HL-60 (cell line): ENCODE data around the gene UBE2V1.

Experiments
- DNase-seq, 2 experiments: peaks; one replicate each; pipeline ENCODE4 v3.0.0-alpha.2; 2010 to 2020; ENCODE audit warnings: low read depth in 1 of 2, low spot score in 1 of 2
- H3K27ac ChIP-seq: fragments of 250-450 bp; sonication (Bioruptor Pico); replicated peaks from 2 replicates; pipeline ENCODE4 v1.5.1; 2020; ENCODE audit warnings: mild to moderate bottlenecking, moderate library complexity
- H3K27me3 ChIP-seq: fragments of 250-450 bp; sonication (Bioruptor Pico); 2 replicates; pipeline ENCODE4 v1.5.1; 2021; ENCODE audit warnings: mild to moderate bottlenecking, moderate library complexity; ENCODE audit not compliant: insufficient read depth, poor library complexity, severe bottlenecking
- H3K4me3 ChIP-seq: replicated peaks from 2 replicates; pipeline ENCODE4 v1.5.1; 2011; ENCODE audit warnings: mild to moderate bottlenecking, control low read depth, low read length; ENCODE audit not compliant: insufficient read depth
- CTCF ChIP-seq: IDR thresholded peaks from one replicate; pipeline ENCODE4 v1.5.1; 2011; ENCODE audit warnings: low read length, control low read depth, inconsistent platforms; ENCODE audit not compliant: insufficient read depth
- GABPA ChIP-seq: IDR thresholded peaks from 2 replicates; pipeline ENCODE4 v1.6.1; 2012; ENCODE audit warnings: low read depth
- POLR2AphosphoS5 ChIP-seq: IDR thresholded peaks from 2 replicates; pipeline ENCODE4 v1.6.1; 2012; ENCODE audit warnings: low read depth
- REST ChIP-seq: IDR thresholded peaks from 2 replicates; pipeline ENCODE4 v1.6.1; 2012; ENCODE audit warnings: low read depth; ENCODE audit not compliant: insufficient replicate concordance
- SPI1 ChIP-seq: IDR thresholded peaks from 2 replicates; pipeline ENCODE4 v1.6.1; 2012; ENCODE audit warnings: low read depth, mild to moderate bottlenecking, borderline replicate concordance

The UBE2V1 gene

GRCh38 chr20:50056408-50056926, 56.5 kb downstream of the UBE2V1 start:
- DNase-seq: no peak
- TF ChIP-seq REST: no peak
- no peak for TF ChIP-seq CTCF
- TF ChIP-seq SPI1: no peak
- TF ChIP-seq POLR2AphosphoS5: no peak
- TF ChIP-seq GABPA: no peak
- Histone ChIP-seq H3K4me3 (no peak overlapping the region), H3K27ac (no peak overlapping the region), H3K27me3 (no peaks in the 10 kb centered on the region)

GRCh38 chr20:50055524-50056083, 57.3 kb downstream of the UBE2V1 start:
- TF ChIP-seq REST (no peak), POLR2AphosphoS5 (no peak), GABPA (no peak), SPI1 (no peak), CTCF (no peak)
- Histone ChIP-seq H3K27me3 (no peaks in the 10 kb centered on the region), H3K4me3 (no peak overlapping the region), H3K27ac (no peak overlapping the region)
- no peak for DNase-seq

GRCh38 chr20:50054626-50055511, 58.1 kb downstream of the UBE2V1 start:
- no peak for DNase-seq
- no peaks in the 10 kb centered on the region for H3K27me3 ChIP-seq
- no peak overlapping the region for H3K4me3 ChIP-seq
- no peak overlapping the region for H3K27ac ChIP-seq
- TF ChIP-seq GABPA (no peak), POLR2AphosphoS5 (no peak), SPI1 (no peak), REST (no peak), CTCF (no peak)
